ENCODE results near the gene CATSPERD.
A peak's percentile ranks its signal among the peaks of the same experiment; 100 is the strongest.

CATSPERD gene

DNA sequence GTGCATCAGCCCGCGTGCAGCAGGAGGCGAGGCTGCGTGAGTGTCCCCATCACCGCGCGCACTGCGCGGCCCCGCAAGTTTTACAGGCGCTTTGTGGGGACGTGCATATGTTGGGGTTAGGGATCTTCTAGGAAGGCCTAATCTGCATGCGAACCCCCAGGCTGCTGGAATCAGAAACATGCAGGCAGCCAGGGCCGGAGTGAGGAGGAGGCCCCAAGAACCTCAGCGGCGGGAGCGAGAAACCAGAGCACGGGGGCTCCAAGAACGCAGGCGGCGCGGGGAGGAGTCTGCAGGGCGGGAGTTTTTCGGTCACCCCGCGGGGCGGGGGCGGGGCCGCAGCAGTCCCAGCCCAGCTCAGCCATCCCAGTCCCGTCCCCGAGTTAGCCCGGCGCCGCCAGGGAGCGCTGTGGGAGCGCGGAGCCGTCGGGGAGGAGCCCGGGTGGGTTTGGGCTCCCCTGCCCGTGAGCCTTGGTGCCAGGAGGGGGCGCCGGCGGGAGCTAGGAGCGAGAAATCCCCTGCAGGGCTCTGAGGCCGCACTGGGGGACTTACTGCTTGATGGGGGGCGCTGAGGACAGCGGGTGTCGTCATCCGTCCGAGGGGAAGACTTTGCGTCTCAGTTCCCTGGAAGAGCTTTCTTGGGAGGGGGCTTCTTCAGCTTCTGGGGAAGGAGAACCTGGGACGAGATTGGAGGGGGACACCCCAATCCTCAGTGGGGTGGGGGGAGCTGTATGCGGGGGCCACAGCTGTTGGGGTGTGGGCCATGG is 83.5 kb downstream of the CATSPERD start:
- in situ Hi-C loops (cut with HindIII; ENCODE audit: low pct_ligation_motif_present, low sequenced_read_pairs) = no loop called here
- TF ChIP-seq, protein P1, sequence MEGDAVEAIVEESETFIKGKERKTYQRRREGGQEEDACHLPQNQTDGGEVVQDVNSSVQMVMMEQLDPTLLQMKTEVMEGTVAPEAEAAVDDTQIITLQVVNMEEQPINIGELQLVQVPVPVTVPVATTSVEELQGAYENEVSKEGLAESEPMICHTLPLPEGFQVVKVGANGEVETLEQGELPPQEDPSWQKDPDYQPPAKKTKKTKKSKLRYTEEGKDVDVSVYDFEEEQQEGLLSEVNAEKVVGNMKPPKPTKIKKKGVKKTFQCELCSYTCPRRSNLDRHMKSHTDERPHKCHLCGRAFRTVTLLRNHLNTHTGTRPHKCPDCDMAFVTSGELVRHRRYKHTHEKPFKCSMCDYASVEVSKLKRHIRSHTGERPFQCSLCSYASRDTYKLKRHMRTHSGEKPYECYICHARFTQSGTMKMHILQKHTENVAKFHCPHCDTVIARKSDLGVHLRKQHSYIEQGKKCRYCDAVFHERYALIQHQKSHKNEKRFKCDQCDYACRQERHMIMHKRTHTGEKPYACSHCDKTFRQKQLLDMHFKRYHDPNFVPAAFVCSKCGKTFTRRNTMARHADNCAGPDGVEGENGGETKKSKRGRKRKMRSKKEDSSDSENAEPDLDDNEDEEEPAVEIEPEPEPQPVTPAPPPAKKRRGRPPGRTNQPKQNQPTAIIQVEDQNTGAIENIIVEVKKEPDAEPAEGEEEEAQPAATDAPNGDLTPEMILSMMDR (IDR thresholded peaks at IDR 0.05; ENCODE audit: low read depth, low read length, missing control alignments) = peak; percentile 88
- H3K27me3 ChIP-seq (replicated peaks) = peaks cover 15% of the 10 kb centered on the region
- H3K4me3 ChIP-seq (ENCODE audit: low read depth, low read length) = peak overlapping the region; percentile 39
- peak; percentile 72 for DNase-seq
- H3K27ac ChIP-seq = no peak overlapping the region
- no peaks in the 10 kb centered on the region for H3K36me3 ChIP-seq (replicated peaks)

DNA sequence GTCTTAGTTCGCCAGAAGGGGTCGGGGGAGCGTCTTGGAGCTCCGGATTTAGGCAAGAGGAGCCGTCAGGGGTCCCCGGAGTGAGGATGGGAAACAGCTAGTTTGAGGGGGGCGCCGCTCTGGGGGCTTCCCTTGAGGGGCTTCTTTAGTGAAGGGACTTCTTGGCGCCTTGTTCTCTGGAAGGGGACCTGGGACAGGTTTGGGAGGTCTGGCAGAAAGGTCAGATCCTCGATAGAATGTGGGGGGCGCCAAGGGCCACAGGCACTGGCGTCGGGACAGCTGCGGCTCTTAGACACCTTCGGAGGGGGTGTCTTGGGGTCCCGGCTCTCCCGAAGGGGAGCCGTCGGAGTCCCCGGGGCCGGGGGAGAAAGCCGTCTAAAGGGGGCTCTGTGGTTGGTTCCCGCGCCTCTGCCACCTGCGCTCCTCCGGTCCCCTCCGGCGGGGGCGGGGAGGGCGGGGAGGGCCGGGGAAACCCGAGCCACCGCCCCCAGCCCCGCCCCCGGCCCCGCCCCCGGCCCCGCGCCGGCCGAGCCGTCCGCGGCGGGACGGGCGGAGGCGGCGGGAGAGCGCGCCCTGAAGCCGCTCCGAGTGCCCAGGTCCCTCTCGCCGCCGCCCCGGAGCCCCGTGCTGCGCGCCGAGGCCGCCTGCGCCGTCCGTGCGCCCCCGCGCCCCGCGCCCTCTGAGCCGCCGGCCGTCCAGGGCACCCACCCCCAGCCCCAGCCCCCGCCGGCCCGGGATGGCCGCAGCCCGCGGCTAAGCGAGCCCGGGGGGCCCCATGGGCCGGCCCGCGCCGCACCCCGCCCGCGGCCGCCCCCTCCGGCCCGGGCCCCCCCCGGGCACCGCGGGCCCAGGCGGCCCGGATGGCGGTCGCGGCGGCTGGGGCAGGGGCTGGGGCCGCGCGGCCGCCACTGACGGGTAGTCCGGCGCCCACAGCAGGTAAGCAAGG is 84.4 kb downstream of the CATSPERD start, which contains the start of gene NRTN:
NRTN (plus strand) TSS at position 552 of the 946 bp plus-strand sequence. CDS start 19,099 bp downstream, outside the sequence.
- no peaks in the 10 kb centered on the region for H3K36me3 ChIP-seq (replicated peaks)
- TF ChIP-seq, protein P1 (IDR thresholded peaks at IDR 0.05; ENCODE audit: low read depth, low read length, missing control alignments) = no peak
- peaks cover 15% of the 10 kb centered on the region for H3K27me3 ChIP-seq (replicated peaks)
- in situ Hi-C loops (cut with HindIII; ENCODE audit: low pct_ligation_motif_present, low sequenced_read_pairs) = no loop called here
- DNase-seq = no peak
- H3K4me3 ChIP-seq (ENCODE audit: low read depth, low read length) = no peak within 1 kb of the TSS
- no peak within 1 kb of the TSS for H3K27ac ChIP-seq

DNA sequence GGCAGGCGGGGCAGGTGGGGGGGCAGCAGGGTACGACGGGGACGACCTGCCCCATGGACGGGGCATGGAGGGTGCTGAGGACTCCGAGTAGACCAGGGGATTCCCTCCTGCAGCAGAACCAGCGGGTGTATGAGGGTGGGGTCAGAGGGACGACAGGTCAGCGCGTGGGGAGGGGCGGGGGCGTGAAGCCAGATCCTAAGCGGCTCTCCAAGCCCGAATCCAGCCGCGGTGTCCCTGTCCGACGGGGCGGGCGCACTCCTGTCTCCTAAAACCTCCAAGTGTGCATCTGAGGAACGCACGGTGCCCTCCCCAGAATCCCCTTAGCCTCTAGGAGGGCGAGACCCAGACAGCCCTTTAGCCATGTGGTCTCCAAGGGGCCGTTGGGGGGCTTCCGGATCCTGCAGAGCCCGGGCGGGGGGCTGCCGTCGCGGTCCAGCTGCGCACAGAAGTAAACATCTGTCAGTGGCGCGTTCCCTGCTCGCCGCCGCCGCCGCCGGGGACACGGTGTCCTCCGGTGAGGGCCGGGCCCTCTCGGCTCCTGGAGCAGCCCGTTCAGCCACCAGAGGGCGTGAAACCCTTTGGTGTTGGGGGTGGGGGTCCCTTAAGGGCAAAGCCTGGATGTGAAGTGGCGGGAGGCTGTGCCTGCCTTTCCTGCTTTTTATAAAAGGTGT is 85.2 kb downstream of the CATSPERD start:
- TF ChIP-seq, protein P1 (IDR thresholded peaks at IDR 0.05; ENCODE audit: low read depth, low read length, missing control alignments) = peak; percentile 83
- in situ Hi-C loops (cut with HindIII; ENCODE audit: low pct_ligation_motif_present, low sequenced_read_pairs) = no loop called here
- H3K27ac ChIP-seq = no peak overlapping the region
- peaks cover 15% of the 10 kb centered on the region for H3K27me3 ChIP-seq (replicated peaks)
- H3K4me3 ChIP-seq (ENCODE audit: low read depth, low read length) = no peak overlapping the region
- no peaks in the 10 kb centered on the region for H3K36me3 ChIP-seq (replicated peaks)
- peak; percentile 33 for DNase-seq

DNA sequence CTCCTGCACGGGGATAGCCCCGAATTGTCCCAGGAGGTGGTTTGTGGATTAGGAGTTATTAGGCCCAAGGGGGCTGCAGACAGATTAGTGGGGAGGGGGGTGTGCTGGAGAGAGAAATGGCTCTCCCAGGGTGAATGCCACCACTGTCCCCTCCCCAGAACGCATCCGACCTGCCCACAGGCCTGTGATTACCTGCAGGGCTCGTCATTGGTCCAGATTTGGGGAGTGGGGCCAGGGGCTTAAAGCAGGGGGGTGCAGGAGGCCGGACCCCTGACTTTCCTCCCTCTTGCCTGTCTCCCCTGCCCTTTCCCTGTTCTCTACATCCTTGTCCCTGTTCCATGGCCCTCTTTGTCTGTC is 85.7 kb downstream of the CATSPERD start:
- Histone ChIP-seq H3K4me3 (ENCODE audit: low read depth, low read length) (no peak overlapping the region), H3K27me3 (replicated peaks) (peaks cover 15% of the 10 kb centered on the region), H3K27ac (no peak overlapping the region), H3K36me3 (replicated peaks) (no peaks in the 10 kb centered on the region)
- TF ChIP-seq, protein P1 (IDR thresholded peaks at IDR 0.05; ENCODE audit: low read depth, low read length, missing control alignments) = no peak
- DNase-seq = no peak
- in situ Hi-C loops (cut with HindIII; ENCODE audit: low pct_ligation_motif_present, low sequenced_read_pairs) = no loop called here

DNA sequence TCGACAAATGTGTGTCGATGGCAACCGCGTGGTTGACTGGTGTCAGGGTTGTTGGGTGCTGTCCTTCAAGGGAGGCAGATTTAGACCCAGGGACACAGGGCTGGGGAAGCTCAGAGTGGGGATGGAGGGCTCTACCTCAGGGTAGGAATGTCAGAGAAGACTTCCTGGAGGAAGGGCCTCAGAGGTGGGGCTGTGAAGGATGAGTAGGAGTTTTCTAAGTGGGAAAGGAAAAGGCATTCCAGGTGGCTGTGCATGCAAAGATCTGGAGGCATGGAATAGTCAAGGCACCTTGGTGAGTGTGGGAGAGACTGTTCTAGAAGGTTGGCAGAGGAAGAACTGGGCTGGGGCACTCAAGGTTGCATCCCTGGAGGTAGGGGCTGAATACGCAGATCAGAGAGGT is 86.5 kb downstream of the CATSPERD start:
- Histone ChIP-seq H3K36me3 (replicated peaks) (no peaks in the 10 kb centered on the region), H3K27ac (no peak overlapping the region), H3K27me3 (replicated peaks) (peaks cover 15% of the 10 kb centered on the region), H3K4me3 (ENCODE audit: low read depth, low read length) (no peak overlapping the region)
- no peak for DNase-seq
- in situ Hi-C loops (cut with HindIII; ENCODE audit: low pct_ligation_motif_present, low sequenced_read_pairs) = no loop called here
- TF ChIP-seq, protein P1 (IDR thresholded peaks at IDR 0.05; ENCODE audit: low read depth, low read length, missing control alignments) = no peak

Data from brain microvascular endothelial cell (primary cell).